D341Med (cell line): ENCODE results near the gene TK2.
A peak's percentile ranks its signal among the peaks of the same experiment; 100 is the strongest.
"Not testable (repeated sequence)": the region's sequence is repeated elsewhere in the genome, so short reads cannot be mapped to it uniquely, and the experiment has no call there.

Experiments
- DNase-seq: peaks from one replicate; pipeline ENCODE4 v3.0.0; 2012; ENCODE audit warnings: low spot score

The TK2 gene

GRCh38 chr16:66503030-66503429 lies 46.9 kb downstream of the TK2 start:
- DNase-seq: no peak

DNA sequence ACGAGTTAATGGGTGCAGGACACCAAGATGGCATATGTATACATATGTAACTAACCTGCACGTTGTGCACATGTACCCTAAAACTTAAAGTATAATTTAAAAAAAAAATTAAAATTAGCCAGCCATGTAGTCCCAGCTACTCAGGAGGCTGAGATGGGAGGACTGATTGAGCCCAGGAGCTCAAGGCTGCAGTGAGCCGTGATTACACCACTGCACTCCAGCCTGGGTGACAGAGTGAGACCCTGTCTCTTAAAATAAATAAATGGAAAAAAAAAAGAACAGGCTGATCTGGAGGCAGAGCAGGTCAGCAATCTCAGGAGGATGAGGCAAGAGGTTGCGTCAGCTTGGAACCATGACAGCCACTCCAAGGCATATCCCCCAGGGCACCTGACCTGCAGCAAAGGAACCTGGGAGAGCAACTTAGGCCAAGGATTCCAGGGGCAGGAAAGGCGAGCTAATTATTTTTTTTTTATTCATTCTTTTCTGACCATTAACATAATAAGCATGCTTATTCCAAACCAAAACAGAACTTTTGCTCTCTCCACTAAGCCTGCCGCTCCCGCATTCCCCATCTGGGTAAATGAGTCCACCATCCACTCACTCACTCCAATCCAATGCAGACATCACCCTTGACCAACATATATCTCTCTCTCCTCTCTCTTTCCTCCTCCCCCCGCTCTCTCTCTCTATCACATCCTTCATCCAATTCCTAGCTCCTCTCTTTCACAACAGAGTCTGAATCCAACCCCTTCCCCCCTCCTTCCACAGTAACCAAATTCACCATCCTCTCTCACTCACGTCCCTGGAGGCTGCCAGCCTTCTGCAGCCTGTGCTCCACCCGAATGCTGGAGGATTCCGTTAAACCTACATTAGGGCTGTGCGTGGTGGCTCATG lies 47.7 kb downstream of the TK2 start:
- no peak for DNase-seq

DNA sequence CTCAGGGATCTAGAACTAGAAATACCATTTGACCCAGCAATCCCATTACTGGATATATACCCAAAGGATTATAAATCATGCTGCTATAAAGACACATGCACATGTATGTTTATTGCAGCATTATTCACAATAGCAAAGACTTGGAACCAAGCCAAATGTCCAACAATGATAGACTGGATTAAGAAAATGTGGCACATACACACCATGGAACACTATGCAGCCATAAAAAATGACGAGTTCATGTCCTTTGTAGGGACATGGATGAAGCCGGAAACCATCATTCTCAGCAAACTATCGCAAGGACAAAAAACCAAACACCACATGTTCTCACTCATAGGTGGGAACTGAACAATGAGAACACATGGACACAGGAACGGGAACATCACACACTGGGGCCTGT lies 48.4 kb downstream of the TK2 start:
- not testable (repeated sequence) for DNase-seq

DNA sequence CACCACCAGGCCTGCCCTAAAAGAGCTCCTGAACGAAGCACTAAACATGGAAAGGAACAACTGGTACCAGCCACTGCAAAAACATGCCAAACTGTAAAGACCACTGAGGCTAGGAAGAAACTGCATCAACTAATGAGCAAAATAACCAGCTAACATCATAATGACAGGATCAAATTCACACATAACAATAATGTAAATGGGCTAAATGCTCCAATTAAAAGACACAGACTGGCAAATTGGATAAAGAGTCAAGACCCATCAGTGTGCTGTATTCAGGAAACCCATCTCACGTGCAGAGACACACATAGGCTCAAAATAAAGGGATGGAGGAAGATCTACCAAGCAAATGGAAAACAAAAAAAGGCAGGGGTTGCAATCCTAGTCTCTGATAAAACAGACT lies 52.0 kb downstream of the TK2 start:
- not testable (repeated sequence) for DNase-seq

DNA sequence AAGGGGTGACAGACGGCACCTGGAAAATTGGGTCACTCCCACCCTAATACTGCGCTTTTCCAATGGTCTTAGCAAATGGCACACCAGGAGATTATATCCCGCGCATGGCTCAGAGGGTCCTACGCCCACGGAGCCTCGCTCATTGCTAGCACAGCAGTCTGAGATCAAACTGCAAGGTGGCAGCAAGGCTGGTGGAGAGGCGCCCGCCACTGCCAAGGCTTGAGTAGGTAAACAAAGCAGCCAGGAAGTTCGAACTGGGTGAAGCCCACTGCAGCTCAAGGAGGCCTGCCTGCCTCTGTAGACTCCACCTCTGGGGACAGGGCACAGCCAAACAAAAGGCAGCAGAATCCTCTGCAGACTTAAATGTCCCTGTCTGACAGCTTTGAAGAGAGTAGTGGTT lies 53.7 kb downstream of the TK2 start:
- not testable (repeated sequence) for DNase-seq

DNA sequence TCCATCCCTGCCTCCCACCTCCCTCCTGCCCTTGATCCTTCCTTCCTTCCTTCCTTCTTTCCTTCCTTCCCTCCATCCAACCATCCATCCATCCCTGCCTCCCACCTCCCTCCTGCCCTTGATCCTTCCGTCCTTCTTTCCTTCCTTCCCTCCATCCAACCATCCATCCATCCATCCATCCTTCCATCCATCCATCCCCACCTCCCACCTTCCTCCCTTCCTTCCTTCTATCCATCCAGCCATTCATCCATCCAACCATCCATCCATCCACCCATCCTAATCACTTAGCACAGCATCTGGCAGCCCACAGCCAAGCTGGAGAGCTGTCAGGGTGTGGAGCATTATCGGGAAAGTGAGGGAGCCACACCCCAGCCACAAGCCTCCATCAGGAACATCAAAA lies 54.5 kb downstream of the TK2 start:
- no peak for DNase-seq

DNA sequence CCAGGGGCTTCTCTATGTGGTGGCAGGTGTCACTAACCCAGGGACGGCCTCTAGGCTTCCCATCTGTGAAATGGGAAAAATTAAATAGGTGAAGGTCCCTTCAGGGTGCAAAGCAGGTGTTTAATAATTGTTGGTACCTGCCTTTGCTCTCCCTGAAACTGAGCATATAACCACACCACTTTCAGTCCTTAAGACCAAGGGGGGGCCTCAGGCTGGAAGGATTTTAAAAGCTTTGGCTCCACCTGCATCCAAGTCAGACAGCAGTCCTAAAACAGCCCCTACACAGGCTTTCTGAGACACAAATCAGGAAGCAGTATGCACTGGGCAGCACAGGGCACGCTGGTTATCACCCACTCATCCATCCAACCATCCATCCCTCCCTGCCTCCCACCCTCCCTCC lies 55.0 kb downstream of the TK2 start:
- no peak for DNase-seq

DNA sequence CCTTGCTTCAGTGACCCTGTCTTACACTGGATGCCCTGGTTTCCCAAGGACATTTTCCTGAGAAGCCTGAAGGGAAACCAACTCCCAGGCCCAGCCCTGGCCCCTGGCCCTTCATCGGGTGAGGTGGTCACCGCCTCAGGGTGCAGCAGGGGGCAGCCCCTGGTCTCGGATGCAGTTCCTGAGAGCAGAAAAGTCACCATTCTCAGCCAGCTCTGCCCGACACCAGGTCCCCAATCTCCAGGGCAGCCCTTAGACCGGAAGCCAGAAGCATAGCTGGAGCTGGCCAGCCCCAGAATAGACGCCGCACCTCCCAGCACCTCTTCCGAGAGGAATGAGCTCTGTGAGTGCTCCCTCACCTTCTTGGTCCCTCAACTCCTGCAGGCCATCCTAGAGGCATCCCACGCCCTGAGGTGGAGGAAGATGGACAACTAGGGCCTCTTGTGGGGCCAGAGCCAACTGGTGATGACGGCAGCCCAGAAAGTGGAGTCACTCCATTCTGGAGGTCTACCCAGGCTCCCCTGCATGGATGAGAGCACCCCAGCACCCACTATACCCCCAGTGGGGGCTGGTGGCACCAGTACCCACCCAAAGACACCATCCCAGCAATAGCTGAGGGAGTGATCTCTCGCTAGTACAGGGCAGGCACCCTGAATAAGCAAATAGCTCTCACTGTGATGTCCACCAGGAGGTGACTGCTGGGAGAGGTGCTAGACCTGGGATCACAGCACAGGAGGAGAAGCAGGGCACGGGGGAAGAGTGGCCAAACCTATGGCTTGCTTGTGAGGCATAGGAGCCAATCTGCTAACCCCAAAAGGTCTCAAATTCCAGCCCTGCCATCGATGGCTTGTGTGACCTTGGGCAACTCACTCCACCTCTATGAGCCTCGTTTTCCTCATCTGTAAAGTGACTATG lies 56.2 kb downstream of the TK2 start:
- no peak for DNase-seq

- DNase-seq: no peak
These were observed 58.2 kb downstream of the TK2 start for GRCh38 chr16:66491716-66492064.

DNA sequence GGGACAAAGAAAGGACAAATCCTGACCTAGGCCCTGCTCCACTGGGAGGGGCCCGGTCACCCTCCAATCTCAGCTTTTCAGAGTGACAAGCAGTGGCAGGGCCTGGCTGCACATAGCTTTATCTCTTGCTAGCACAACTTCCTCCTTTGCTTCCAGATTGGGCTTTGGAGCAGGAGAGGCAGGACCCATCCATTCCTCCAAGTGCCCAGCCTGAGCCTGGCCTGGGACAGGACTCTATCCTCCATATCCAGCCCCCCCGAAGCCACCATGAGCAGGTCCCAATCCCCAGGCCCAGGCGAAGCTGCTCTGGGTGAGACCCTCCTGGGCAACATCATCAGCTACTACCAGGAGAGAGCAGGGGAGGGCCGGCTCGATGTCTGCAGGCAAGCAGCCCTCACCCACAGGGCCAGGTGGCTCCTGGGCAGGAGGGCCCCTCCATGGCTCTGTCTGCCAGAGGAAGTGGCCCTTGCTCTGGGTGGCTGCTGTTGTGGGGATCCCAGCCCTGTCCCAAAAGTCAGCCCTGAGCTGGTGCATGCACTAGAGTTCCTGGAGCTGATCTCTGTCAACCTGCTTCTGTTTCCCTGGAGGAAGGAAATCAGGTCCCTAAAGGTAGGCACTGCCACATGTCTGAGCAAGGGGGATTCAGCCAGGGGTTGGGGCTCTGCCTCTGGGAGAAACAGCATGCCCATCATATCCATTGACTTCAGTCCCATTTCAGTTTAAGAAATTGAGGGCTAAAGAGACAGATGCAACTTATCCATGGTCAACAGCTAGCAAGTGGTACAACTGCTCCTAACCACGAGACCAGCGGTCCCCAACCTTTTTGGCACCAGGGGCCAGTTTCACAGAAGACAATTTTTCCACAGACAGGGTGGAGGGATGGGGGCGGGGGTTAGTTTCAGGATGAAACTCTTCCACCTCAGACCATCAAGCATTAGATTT lies 58.9 kb downstream of the TK2 start:
- no peak for DNase-seq

- no peak for DNase-seq
These were observed 60.1 kb downstream of the TK2 start for GRCh38 chr16:66489818-66490217.

DNA sequence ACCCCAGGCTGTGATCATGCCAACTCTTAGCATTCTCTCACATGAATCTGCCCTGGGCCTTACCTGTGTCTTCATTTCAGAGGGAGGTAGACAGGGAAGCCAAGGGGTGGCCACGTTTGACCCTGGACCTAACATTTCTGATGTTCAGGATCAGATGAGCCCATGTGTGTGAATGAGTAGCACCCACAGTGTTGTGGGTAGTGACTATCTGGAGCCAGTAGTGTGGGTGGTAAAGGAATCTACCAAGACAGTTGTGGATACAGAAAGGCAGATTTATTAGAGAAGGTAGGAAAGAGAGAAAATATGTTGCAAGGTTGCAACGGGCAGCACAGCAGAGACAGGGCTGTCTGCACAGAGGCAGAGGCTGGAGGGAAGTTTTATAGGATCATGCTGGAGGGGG lies 60.5 kb downstream of the TK2 start:
- DNase-seq: no peak

DNA sequence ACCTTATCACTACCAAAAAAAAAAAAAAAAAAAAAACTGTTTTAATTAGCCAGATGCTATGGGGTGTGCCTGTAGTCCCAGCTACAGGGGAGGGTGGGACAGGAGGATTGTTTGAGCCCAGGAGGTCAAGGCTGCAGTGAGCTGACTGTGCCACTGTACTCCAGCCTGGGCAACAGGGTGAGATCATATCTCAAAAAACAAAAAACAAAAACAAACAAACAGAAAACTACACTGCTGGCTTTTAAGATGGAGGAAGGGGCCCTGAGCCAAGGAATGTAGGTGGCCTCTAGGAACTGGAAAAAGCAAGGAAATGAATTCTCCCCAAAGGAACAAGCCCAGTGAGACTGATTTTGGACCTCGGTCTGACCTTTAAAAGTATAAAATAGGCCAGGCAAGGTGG lies 61.4 kb downstream of the TK2 start:
- DNase-seq: no peak

- DNase-seq: no peak
These were observed 62.2 kb downstream of the TK2 start for GRCh38 chr16:66487580-66488275.

- DNase-seq: no peak
These were observed 62.9 kb downstream of the TK2 start for GRCh38 chr16:66486773-66487579.

- DNase-seq: no peak
These were observed 63.6 kb downstream of the TK2 start for GRCh38 chr16:66486199-66486772.

DNA sequence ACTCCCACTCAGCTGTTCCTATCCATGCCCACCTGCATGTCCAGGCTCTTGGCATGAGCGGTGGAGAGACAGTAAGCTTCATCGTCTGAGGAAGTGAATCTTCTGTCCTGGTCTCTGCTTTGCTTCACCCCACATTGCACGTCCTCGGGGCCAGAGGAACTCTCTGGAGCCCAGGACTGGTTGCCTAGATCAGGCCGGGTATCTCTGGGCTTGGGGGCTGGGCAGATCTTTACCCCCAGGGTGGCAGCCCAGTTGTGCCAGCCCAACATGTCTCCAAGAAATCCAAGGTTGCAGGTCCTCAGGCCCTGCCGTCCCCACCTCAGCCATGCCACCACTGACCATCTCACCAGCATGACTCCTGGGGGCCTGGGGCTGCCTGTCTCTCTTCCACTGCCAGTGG lies 64.5 kb downstream of the TK2 start:
- no peak for DNase-seq

GRCh38 chr16:66484453-66485213 lies 65.3 kb downstream of the TK2 start:
- no peak for DNase-seq

DNA sequence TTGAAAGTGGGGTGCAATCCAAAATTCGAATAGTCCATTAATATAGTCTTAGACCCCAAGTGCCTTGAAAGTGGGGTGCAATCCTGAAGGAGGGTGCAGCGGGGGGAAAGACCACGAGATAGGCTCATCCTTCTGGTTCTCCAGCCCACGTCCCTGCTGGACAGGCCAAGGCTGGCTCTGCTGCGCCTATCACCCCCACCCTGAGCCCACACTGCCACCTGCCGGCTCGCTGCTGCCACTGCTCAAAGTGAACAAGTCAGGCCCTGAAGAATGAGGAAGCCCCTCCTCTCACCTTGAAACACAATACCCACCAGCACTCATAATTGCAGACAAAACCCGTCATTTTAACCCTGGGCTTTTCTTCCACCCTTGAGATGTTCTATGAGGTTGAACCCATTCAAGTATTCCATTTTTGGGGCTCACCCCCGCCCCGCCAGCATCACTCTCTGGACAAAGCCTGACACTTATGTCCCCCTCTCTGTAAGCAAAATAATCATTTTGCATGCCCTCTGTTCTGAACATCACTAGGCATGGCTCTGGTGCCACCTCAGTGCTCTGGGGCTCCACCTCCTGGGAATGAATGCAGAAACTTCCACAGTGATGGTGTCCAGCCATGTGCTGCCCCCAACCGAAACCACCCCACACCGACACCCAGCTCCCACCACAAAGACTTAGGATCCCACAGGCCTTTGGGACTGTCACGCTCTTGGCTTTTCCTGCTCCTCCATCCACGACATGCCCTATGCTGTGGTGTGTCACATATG lies 66.1 kb downstream of the TK2 start:
- DNase-seq: peak; percentile 85
